GM19023 (cell line): ENCODE measurements around the gene CDH13.

ENCODE experiments used
- ATAC-seq: cut with Tn5 transposase; IDR thresholded peaks from one replicate; pipeline ENCODE4 v1.9.1; 2021; ENCODE audit warnings: mild to moderate bottlenecking, moderate library complexity; ENCODE audit not compliant: unreplicated experiment

The CDH13 gene

GRCh38 chr16:83746611-83747010 is 1119.8 kb downstream of the CDH13 start:
- ATAC-seq: no peak

GRCh38 chr16:83747936-83748335 is 1121.2 kb downstream of the CDH13 start:
- ATAC-seq: no peak

DNA sequence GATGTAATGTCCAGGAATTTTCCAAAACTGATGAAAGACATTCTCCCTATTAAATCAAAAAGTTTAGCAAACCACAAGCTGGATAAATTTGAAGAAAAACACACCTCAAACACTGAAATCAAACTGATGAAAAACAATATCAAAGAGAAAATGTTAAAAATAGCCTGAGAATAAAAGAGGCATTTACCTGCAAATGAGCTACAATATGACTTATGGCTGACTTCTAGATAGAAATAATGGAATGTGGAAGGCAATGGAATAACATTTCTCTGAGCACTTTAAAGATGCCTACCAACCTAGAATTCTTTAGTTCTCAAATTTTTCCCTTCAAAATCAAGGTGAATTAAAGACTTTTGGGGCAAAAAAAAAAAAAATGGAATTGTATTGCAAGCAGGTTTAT is 1128.6 kb downstream of the CDH13 start:
- no peak for ATAC-seq

DNA sequence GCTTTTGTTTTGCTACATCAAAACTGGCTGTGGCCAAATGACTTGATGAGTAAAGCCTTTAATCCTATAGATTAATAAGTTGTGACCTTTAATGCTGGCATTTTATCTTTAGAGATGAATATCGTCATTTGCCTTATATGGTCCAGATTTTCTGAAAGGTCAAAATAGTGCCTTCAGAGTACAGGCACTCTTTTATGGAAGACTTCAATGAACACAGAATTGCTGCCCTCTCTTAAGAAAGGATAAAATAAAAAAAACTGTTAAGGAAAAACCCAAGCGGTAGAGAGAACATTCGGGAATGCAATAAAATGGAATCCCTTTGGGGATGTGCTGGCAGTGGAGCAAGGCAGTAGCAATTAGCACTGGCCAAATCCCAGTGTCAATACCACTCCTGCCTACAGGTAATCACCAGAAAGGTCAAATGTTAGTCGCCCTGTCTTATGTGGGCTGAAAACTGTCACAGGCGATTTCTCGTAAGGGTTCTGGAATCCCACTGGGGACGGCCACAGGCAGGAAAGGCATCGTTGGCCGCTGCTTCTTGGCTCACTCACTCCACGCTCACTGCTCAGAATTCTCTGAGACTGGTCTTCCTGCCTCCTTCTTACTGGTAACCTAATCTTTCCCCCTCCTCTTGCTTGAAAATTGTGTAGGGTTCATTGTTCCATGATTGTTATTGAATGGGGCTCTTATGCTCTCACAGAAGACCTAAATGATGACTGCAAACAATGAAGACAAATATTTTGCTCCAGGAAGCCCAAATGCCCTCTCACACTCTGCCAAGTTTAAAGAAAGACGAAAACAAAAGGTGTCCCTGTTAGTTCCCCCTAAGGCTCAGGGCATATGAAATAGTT is 1135.6 kb downstream of the CDH13 start:
- ATAC-seq: no peak

DNA sequence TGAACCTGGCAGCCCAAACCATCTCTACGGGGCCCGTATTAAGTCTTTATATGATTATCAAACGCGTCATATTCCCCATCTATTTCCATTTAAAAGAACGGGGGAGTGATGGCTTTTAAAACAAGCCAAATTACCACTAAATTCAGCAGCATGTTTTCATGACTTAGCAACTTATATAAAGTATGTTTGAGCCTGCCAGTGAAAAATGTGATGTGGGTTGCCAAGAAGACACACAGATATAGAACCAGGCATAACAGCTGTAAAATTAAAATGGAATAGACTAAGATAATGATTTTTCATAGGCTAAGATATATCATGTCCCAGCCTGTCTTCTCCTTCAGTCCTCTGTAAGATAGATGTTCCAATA is 1136.2 kb downstream of the CDH13 start:
- ATAC-seq: no peak

DNA sequence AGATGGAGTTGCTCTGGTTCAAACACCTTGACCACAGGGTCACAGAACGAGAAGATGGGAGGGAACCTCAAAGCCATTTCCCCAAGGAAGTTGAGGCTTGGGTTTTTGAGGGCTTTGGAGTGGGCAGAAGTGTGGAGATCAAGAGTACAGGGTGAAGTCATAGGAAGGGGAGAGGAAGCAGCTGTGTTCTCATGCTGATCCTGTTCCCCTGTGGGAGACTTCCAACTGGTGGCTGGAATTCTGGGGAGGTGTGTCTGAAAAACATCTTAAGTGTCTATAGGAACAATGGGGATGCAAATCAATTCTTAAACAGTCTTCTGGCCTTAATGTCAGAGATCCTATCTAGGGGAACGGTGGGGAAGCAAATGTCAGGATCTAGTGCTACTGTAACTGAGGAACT is 1142.2 kb downstream of the CDH13 start:
- ATAC-seq: no peak

GRCh38 chr16:83769397-83770008 is 1142.7 kb downstream of the CDH13 start:
- no peak for ATAC-seq

DNA sequence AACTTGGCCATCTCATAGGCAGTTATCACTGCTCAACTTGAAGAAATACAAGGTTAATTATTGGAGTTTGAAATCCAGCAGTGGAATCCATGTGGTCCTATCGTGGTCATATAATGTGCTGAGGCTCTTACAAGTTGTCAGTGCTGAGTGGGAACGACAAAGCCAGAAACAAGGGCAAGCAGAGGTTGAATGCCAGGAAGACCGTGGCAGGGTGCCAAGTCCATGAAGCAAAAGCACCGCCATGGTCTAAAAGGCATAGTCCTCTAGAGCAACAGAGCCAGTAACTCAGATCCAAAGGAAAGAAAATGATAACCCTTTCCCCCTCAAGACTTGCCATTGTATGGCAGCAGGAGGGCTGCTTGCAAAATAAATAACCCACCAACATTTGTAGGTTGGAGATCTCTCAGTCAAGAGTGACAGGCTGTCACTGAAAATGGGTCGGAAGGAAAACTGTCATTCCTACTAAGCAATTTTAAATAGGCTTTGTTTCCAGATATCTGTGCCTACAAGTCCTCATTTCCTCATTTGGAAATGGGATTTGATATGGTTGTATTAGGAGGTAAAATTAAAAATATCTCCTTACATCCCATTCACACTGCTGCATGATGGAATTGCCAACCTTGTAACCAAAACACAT is 1144.7 kb downstream of the CDH13 start:
- ATAC-seq: no peak

DNA sequence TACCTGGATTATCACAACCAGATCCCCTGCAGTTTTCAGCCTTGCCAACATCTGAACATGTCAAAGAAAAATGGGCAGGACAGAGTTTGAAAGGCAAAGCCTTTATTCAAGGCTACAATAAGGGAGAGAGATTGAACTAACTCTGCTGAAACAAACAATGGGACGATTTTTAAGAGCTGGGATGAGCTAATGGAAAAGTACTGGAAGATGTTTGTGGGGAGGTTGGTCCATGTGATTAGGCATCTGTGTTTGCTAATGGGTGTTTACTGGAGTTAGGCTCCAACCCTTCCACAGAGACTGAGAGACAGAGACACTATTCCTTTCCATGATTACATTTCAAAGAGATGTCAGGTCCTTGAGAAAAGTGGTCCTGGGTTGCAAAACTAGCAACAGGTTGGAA is 1146.0 kb downstream of the CDH13 start:
- ATAC-seq: no peak

DNA sequence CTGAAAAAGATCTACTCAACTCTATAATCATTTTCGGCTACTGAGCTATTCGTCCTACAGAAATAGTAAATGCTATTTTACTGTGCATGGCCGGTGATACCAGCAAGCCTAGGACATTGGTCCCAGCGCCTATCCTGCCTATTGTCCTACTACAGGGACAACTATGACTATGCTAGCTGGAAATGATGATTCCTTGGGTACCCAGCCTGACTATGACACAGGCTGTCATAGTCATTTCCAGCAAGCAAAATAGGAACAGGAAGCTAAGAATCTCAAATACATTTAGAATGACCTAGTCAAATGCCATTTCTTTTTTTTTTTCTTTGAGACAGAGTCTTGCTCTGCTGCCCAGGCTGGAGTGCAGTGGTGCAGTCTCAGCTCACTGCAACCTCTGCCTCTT is 1147.3 kb downstream of the CDH13 start:
- no peak for ATAC-seq

GRCh38 chr16:83776944-83777343 is 1150.2 kb downstream of the CDH13 start:
- ATAC-seq: no peak

GRCh38 chr16:83779886-83780285 is 1153.1 kb downstream of the CDH13 start:
- ATAC-seq: no peak

- no peak for ATAC-seq
Observed at GRCh38 chr16:83785455-83785854, 1158.7 kb downstream of the CDH13 start.

DNA sequence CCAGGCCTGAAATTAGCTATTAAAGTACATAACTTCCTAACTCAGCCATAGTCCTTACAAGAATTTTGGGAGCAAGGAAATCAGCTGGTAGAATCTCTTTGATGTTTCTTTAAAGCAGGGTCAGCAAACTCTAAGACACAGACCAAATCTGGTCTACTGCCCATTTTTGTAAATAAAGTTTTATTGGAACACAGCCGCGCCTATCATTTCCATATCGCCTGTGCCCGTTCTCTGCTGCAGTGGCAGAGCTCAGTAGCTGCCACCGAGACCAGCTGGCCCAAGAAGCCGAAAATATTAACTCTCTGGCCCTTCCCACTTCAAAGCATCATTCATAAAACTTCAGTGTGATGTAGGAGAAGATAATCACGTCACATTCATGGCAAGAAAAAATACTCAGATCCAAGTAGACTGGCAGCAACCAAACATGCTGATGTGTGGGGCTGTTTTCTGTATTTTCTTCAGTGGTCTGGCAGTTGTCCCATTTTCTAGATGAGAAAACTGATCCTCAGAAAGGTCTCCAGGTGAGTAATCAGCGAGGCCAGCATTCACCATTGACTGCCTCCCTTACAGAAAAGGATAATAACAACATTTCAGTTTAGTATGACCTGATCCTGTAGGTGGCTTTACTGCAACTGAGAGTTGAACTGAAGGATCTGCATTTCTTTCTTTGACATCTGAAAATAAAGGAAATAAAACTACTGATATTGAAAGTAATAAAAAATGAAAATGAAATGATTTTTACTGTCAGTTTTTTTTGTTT is 1163.1 kb downstream of the CDH13 start:
- ATAC-seq: no peak

DNA sequence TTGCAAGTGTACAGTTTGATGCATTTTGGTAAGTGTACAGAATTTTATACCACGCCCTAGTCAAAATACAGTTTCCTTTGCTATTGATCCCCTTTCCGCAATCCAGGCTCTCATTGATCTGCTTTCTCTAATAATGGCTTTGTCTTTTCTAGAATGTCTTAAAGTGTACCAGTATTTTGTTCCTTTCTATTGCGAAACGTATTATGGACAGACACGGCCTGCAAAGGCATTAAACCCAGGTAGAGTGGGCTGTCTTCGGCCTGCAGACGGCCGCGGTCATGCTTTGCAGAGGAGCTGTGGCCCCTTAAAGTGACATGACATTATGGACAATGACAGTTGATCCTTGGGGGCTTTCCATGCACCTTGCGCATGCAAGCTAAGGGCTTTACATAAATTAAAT is 1165.1 kb downstream of the CDH13 start:
- no peak for ATAC-seq

DNA sequence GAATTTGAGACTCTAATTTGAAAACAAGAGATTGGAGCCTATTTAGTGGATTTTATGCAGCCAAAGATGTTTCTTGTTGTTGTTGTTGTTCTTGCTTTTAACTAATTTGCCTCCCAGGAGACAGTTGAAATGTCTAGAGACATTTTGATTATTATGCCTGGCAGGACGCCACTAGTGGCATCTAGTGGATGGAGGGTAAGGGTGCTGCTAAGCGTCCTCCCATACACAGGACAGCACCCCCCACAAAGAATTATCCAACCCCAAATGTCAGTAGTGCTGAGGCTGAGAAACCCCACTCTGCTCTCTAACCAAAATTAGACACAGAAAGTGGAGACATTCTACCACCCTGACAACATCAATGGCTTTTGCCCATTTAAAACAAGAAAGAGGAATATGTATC is 1165.6 kb downstream of the CDH13 start:
- no peak for ATAC-seq

- ATAC-seq: no peak
Observed at GRCh38 chr16:83793179-83793578, 1166.4 kb downstream of the CDH13 start.

DNA sequence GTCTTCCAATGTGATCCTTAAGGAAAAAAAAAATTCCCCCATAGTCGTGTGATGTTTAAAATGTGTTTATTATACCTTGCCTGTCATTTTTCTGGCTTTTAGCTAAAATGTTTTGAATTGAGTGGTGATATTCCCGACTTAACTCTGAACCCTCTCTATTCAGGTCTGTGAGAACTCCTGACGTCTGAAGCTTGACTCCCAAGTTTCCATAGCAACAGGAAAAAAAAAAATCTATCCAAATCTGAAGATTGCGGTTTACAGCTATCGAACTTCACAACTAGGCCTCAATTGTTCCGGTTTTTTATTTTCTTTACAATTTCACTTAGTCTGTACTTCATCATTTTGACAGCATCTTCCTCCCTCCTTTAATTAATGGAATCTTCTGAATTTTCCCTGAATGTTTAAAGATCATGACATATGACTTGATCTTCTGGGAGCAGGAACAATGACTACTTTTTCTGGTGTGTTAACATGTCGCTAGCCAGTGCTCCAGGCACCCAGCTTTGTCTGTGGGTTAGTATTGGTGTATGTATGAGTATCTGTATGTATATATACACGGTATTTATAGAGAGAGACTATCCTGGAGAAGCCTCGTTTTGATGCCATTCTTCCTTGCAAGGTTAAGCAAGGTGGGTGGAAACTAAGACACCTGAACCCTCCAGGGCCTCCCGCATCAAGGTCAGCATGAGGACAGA is 1168.2 kb downstream of the CDH13 start:
- no peak for ATAC-seq

DNA sequence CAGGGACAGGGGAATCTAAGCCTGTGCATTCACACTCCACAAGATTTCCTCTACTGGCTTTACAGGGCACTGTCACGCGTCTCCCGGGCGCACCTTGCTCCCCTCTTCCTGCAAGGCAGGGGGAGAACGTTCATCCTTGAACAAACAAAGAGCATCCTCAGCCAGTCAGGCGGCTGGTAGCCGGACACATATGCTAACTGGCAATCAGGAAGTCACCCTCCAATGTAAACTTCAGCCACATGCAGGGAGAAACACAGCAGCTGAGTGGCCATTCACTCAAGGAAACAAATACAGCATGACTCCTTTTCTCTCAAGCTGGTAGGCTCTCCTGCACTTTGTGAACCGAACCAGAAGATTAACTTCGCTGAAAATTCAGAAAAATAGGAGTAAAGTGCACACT is 1170.2 kb downstream of the CDH13 start:
- no peak for ATAC-seq

GRCh38 chr16:83799336-83799735 is 1172.6 kb downstream of the CDH13 start:
- no peak for ATAC-seq

DNA sequence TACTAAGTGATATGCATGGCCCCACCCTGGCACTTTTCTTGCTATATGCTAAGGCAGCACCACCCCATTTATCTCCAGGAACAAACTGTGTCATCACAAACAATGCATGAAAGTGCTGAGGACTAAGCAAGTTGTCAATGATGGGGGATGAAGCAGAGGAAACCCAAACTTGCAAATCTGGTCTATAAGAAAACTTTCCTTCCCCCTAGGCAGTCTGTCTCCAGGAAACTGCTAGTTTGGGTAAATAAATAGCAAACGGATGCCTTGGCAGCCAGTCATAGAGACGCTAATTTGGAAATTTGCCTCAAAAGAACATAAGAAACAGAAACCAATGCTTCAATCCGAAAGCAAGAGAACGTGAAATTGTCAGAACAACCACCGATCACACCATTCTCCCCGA is 1175.4 kb downstream of the CDH13 start:
- ATAC-seq: no peak
